Measurements from ENCODE around the gene FIBP.

DNA sequence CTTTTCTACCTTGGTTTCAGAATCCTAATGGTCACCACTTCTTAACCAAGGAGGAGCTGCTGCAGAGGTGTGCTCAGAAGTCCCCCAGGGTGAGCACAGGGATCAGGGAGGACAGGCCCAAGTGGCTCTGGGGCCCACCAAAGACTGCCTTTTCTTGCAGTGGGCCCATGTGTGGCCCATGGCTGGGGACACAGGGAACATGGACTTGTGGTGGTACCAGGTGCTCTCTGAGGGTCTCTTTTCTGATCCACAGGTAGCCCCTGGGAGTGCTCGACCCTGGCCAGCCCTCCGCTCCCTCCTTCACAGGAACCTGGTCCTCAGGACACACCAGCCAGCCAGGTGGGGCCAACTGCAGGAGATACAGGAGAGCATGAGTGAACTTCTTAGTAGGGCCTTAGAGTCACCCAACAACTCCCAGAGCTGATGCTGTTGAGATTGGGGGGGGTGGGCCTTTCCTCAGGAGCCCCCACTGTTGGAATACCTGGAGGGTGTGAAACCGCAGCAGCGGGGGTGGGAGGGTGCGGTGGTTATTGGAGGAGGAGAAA lies 26.0 kb downstream of the FIBP start:
- no peak for TF ChIP-seq POLR2A (IDR thresholded peaks at IDR 0.05)
- TF ChIP-seq, protein P1, sequence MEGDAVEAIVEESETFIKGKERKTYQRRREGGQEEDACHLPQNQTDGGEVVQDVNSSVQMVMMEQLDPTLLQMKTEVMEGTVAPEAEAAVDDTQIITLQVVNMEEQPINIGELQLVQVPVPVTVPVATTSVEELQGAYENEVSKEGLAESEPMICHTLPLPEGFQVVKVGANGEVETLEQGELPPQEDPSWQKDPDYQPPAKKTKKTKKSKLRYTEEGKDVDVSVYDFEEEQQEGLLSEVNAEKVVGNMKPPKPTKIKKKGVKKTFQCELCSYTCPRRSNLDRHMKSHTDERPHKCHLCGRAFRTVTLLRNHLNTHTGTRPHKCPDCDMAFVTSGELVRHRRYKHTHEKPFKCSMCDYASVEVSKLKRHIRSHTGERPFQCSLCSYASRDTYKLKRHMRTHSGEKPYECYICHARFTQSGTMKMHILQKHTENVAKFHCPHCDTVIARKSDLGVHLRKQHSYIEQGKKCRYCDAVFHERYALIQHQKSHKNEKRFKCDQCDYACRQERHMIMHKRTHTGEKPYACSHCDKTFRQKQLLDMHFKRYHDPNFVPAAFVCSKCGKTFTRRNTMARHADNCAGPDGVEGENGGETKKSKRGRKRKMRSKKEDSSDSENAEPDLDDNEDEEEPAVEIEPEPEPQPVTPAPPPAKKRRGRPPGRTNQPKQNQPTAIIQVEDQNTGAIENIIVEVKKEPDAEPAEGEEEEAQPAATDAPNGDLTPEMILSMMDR (IDR thresholded peaks at IDR 0.05): no peak
